A673 (cell line): ENCODE measurements around the gene GSTO2. TPM values are rescaled to one million over a fixed set of nuclear protein-coding genes. Genes with fewer than 3 reads are reported as not detected.

Experiments used
- BruUV-seq: library from RNA; stranded (reverse); fragments of 400-500 nt; replicated peaks from 2 replicates; lab custom pipeline; 2021; lab: Mats Ljungman, UMichigan
- CTCF ChIA-PET: fragments of 300-600 bp; sonication (Branson Sonifier 250); formaldehyde crosslinking; loops from one replicate; lab custom pipeline; 2022; ENCODE audit warnings: antibody characterized with exemption; lab: Charles Lee
- POLR2A ChIA-PET: fragments of 300-600 bp; sonication (Branson Sonifier 250); formaldehyde crosslinking; loops from one replicate; lab custom pipeline; 2022; ENCODE audit warnings: antibody characterized with exemption; ENCODE audit not compliant: low non-redundant PET; lab: Charles Lee
- DNase-seq: peaks from one replicate; pipeline ENCODE4 v3.0.0-alpha.2; 2015; ENCODE audit warnings: low spot score
- H3K27ac ChIP-seq: fragments of 200-600 bp; sonication (generic); 2 replicates; pipeline ENCODE4 v1.5.1; 2016; ENCODE audit warnings: mixed run types, low read depth, mild to moderate bottlenecking, mixed read lengths, antibody characterized with exemption, low read length; ENCODE audit not compliant: poor library complexity, severe bottlenecking
- H3K27me3 ChIP-seq: fragments of 200-600 bp; sonication (generic); replicated peaks from 2 replicates; pipeline ENCODE4 v1.6.1; 2017; ENCODE audit warnings: mixed run types, low read depth, mild to moderate bottlenecking, mixed read lengths, antibody characterized with exemption, low read length; ENCODE audit not compliant: insufficient read depth, poor library complexity
- H3K36me3 ChIP-seq: fragments of 200-600 bp; sonication (generic); 2 replicates; pipeline ENCODE4 v1.6.1; 2016; ENCODE audit warnings: mixed run types, mild to moderate bottlenecking, mixed read lengths, antibody characterized with exemption, low read length; ENCODE audit not compliant: insufficient read depth, poor library complexity, severe bottlenecking
- H3K4me1 ChIP-seq: fragments of 200-600 bp; sonication (generic); 2 replicates; pipeline ENCODE4 v1.6.1; 2017; ENCODE audit warnings: mixed run types, mild to moderate bottlenecking, mixed read lengths, antibody characterized with exemption, low read length; ENCODE audit not compliant: insufficient read depth, poor library complexity, severe bottlenecking
- H3K4me3 ChIP-seq: fragments of 200-600 bp; sonication (generic); 2 replicates; pipeline ENCODE4 v1.5.1; 2016; ENCODE audit warnings: low read depth, mixed run types, mild to moderate bottlenecking, mixed read lengths, low read length; ENCODE audit not compliant: poor library complexity, severe bottlenecking
- H3K9me3 ChIP-seq: fragments of 200-600 bp; sonication (generic); 2 replicates; pipeline ENCODE4 v1.6.1; 2016; ENCODE audit warnings: mixed run types, low read depth, mild to moderate bottlenecking, mixed read lengths, antibody characterized with exemption, low read length; ENCODE audit not compliant: poor library complexity, severe bottlenecking
- EZH2 ChIP-seq: fragments of 200-600 bp; sonication (generic); IDR thresholded peaks from 2 replicates; pipeline ENCODE4 v1.6.1; 2017; ENCODE audit warnings: borderline replicate concordance, low read depth, mild to moderate bottlenecking, mixed read lengths, antibody characterized with exemption, low read length; ENCODE audit not compliant: poor library complexity, severe bottlenecking
- intact Hi-C: fragments of 100-400 bp; cut with micrococcal nuclease; formaldehyde crosslinking; loops from one replicate; pipeline ENCODE4 v1.10.0; 2022; ENCODE audit not compliant: unreplicated experiment
- total RNA-seq: library from RNA; stranded (reverse); gene quantifications from 2 replicates; pipeline ENCODE4 v1.2.3, GENCODE V29; 2021
- TF ChIP-seq, protein P1 (sequence below): fragments of 300-800, 200-600 bp; sonication (generic); conservative IDR thresholded peaks from 2 replicates; pipeline ENCODE4 v1.5.1; 2017; ENCODE audit warnings: low read depth, mild to moderate bottlenecking, antibody characterized with exemption, low read length, moderate library complexity, mixed read lengths

Gene GSTO2
- total RNA-seq, 1 experiment from 2014 or later, result 0.26 TPM

DNA sequence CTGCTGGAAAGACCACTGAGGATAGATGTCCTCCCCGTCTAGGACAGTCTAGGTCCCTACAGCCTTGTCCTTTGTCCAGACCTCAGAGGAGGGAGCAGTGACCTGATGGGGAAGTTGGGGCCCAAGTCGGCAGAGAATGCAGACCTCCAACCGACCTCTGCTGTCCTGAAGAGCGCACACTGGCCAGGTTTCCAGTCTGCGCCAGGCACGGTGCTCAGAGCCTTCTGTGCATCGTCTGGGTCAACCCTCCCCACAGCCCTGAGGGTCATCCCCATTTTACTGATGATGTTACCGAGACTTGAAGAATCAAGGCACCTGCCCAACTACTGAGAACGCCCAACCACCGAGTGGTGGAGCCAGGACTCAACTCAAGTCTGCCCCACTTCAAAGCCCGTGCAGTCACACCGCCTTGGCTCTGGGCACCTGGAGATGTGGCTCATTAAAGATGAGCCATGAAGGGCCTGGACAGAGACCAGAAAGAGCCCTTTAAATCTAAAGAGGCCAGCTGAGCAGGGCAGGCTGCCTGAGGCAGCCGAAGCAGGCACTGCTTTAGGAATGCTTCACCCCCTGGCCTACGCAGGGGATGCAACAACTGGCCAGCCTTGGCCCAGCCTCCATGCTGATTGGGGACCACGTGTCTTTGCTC, 64.9 kb downstream of the GSTO2 start:
- no TSS peak for BruUV-seq
- Histone ChIP-seq H3K4me3 (no peak overlapping the region), H3K27me3 (no peaks in the 10 kb centered on the region), H3K36me3 (no peaks in the 10 kb centered on the region), H3K9me3 (no peaks in the 10 kb centered on the region), H3K27ac (no peak overlapping the region), H3K4me1 (peaks cover 60% of the 10 kb centered on the region)
- intact Hi-C loops, result no loop called here
- no peak for DNase-seq
- TF ChIP-seq EZH2, result no peak
- TF ChIP-seq, protein P1, sequence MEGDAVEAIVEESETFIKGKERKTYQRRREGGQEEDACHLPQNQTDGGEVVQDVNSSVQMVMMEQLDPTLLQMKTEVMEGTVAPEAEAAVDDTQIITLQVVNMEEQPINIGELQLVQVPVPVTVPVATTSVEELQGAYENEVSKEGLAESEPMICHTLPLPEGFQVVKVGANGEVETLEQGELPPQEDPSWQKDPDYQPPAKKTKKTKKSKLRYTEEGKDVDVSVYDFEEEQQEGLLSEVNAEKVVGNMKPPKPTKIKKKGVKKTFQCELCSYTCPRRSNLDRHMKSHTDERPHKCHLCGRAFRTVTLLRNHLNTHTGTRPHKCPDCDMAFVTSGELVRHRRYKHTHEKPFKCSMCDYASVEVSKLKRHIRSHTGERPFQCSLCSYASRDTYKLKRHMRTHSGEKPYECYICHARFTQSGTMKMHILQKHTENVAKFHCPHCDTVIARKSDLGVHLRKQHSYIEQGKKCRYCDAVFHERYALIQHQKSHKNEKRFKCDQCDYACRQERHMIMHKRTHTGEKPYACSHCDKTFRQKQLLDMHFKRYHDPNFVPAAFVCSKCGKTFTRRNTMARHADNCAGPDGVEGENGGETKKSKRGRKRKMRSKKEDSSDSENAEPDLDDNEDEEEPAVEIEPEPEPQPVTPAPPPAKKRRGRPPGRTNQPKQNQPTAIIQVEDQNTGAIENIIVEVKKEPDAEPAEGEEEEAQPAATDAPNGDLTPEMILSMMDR, result no peak
- ChIA-PET CTCF (no interaction called here), POLR2A (no interaction called here)

DNA sequence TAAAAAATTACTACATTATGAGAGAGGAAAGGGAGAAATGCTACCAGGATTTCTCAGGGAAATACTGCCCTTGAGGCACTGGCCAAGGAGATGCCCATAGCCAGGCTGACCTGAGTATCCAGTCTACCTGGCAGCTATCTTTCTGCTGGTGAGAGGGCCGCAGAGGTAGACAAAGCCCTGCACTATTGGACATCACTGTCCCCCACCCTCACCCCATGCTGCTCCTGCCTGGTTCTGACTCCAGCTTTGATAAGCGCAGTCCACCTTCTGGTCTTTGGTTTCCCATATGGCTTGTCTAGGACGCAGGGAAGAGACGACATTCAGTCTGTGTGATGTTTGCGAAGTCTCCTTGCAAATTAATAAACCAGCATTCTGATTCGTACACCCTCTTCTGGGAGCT, 65.6 kb downstream of the GSTO2 start:
- no peak overlapping the region for H3K27ac ChIP-seq
- BruUV-seq, result no TSS peak
- no peaks in the 10 kb centered on the region for H3K9me3 ChIP-seq
- peaks cover 60% of the 10 kb centered on the region for H3K4me1 ChIP-seq
- no peaks in the 10 kb centered on the region for H3K27me3 ChIP-seq
- TF ChIP-seq EZH2, result no peak
- TF ChIP-seq, protein P1, result no peak
- H3K36me3 ChIP-seq, result no peaks in the 10 kb centered on the region
- ChIA-PET CTCF (no interaction called here), POLR2A (no interaction called here)
- intact Hi-C loops, result no loop called here
- DNase-seq, result no peak
- H3K4me3 ChIP-seq, result no peak overlapping the region

DNA sequence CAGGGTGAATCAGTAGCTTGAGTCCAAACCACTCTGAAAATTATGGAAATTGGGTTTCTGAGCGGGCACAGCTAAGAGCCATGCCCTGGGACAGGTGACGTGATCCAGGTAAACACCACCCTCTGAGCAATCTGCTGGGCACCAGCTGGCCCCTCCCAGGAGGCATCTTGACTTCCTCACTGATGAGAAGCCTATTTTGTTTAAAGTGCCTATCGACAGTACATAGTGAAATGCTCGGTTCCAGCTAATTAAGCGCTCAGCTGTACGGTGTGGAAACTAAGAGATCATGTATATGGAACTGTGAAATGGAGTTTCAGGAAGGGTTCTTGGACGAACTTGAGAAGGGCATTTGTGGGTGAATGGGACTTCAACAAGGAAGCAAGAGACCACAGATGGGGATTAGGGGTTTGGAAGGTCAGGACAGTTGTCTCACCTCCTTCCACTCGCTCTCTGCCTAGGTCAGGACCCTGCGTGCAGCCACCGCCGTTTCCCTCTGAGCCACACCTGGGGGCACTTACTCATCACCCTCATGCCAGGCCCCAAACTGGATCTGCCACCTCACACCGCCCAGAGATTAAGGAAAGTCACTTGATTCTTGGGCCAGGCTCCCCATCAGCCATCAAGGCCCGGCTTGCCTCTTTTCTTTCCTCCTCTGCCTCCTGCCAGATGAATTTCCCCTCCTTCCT, 66.1 kb downstream of the GSTO2 start:
- Histone ChIP-seq H3K4me3 (no peak overlapping the region), H3K27me3 (no peaks in the 10 kb centered on the region), H3K27ac (no peak overlapping the region), H3K9me3 (no peaks in the 10 kb centered on the region), H3K4me1 (peaks cover 58% of the 10 kb centered on the region), H3K36me3 (no peaks in the 10 kb centered on the region)
- intact Hi-C loops, result no loop called here
- DNase-seq, result no peak
- CTCF ChIA-PET, result no interaction called here
- POLR2A ChIA-PET, result no interaction called here
- TF ChIP-seq, protein P1, result no peak
- no peak for TF ChIP-seq EZH2
- no TSS peak for BruUV-seq
